Measurements from ENCODE around the gene CACNA2D4. TPM values are rescaled to one million over a fixed set of nuclear protein-coding genes. Genes with fewer than 3 reads are reported as not detected.

CACNA2D4 gene
- total RNA-seq, 2 experiments from 2014 or later: 2.1 to 2.7 TPM

DNA sequence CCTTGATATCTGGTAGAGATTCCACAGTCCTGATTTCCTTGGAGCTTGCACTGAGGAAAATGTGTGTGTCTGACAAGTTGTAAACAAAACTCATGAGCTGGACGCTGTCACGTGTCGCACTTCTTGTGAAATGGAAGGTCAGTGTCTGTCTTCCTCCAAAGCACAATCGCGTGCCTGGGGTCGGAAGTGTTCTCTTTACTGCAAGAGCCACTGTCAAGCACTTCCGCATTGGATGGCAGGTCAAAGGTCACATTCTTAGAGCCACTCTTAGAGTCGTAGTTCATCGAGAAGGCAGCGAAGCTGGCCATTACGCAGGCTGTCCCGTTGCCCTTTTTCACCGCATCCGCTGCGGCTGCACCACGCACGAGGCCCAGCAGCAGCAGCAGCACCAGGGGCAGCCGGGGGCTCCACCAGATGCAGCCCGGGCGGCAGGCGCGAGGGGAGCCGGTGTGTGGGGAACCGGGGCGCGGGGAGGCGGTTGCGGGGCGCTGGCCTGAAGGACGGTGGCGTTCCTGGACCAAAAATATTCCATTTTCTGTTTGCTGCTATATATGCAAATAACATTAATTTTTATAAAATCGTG, 53.1 kb downstream of the CACNA2D4 start:
- CTCF ChIA-PET: interaction anchor here (1.8 kb wide), 1 partner anchor 74 kb away, joined by 4 read pairs; no protein-coding TSS in a partner anchor
- Mint-ChIP-seq H3K36me3 (ENCODE audit: low read depth) (no peaks in the 10 kb centered on the region), H3K9me3 (peaks cover 3% of the 10 kb centered on the region), H3K27ac (no peak overlapping the region), H3K4me1 (ENCODE audit: low read depth) (no peaks in the 10 kb centered on the region), H3K27me3 (ENCODE audit: low read depth) (peaks cover 27% of the 10 kb centered on the region), H3K4me3 (no peak overlapping the region)
- no peak for DNase-seq
- intact Hi-C loops (cut with micrococcal nuclease): no loop called here

DNA sequence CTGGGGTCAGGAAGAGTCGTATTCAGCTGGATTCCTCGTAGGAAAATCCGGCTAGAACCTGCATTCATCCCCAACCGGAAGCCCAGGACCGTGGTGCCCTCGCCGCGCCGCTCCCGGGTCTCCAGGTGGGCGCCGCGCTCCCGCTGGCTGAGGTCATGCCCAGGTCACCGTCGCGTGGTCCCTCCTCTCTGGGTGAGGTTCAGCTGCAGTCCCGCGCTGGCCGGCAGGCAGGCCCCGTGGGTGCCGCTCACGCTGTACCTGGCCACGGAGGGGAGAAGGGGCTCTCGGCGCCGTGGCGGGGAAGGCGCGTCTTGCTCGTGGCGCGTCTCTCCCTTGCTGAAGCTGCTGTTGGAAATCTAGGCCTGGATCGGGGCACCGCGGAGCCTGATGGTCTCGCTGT, 53.6 kb downstream of the CACNA2D4 start:
- CTCF ChIA-PET: interaction anchor here (1.8 kb wide), 1 partner anchor 75 kb away, joined by 4 read pairs; no protein-coding TSS in a partner anchor
- Mint-ChIP-seq H3K27ac (no peak overlapping the region), H3K27me3 (ENCODE audit: low read depth) (peaks cover 27% of the 10 kb centered on the region), H3K9me3 (peaks cover 3% of the 10 kb centered on the region), H3K4me3 (no peak overlapping the region), H3K36me3 (ENCODE audit: low read depth) (no peaks in the 10 kb centered on the region), H3K4me1 (ENCODE audit: low read depth) (no peaks in the 10 kb centered on the region)
- intact Hi-C loops (cut with micrococcal nuclease): no loop called here
- no peak for DNase-seq

DNA sequence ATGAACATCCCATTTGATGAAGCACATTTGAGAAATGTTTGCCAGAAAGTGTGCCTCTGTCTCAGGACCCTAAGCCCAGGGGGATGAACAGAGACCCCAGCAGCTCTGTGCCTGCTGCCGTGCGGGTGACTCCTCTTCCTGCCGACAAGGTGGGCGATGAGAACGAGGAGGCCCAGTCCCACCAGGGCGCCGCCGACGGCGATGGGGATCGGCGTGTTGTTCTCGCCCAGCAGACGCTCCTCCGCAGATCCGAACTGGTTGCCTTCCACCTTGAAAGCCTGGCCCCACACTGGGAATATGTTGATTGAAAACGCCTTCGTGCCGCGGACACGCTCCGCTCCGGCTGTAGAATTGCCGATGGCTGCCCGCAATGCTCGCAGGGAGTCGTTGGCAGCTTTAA, 54.0 kb downstream of the CACNA2D4 start:
- Mint-ChIP-seq H3K9me3 (peaks cover 3% of the 10 kb centered on the region), H3K36me3 (ENCODE audit: low read depth) (no peaks in the 10 kb centered on the region), H3K27me3 (ENCODE audit: low read depth) (peaks cover 23% of the 10 kb centered on the region), H3K4me1 (ENCODE audit: low read depth) (no peaks in the 10 kb centered on the region), H3K27ac (no peak overlapping the region), H3K4me3 (no peak overlapping the region)
- DNase-seq: no peak
- CTCF ChIA-PET: interaction anchor here (1.8 kb wide), 1 partner anchor 75 kb away, joined by 4 read pairs; no protein-coding TSS in a partner anchor
- intact Hi-C loops (cut with micrococcal nuclease): no loop called here

DNA sequence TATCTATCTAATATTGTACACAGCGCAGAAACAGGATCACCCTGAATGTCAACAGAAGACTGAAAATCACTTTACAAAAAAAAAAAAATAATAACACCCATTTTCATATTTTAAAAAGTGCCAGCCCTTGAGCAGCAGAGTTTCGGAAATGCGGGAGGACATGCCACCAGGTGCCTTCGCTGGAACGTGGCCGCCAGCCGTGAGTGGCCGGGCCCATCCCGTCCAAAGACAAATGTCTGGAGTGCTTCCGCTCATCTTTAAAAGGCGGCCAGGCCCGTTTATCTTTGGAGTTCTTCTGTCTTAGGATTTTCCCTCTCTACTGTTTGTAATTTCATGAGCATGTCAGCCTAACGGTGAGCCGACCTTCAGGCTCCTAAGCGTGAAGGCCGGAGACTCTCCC, 54.6 kb downstream of the CACNA2D4 start:
- Mint-ChIP-seq H3K27me3 (ENCODE audit: low read depth) (peaks cover 21% of the 10 kb centered on the region), H3K9me3 (peaks cover 3% of the 10 kb centered on the region), H3K36me3 (ENCODE audit: low read depth) (no peaks in the 10 kb centered on the region), H3K27ac (no peak overlapping the region), H3K4me3 (no peak overlapping the region), H3K4me1 (ENCODE audit: low read depth) (no peaks in the 10 kb centered on the region)
- intact Hi-C loops (cut with micrococcal nuclease): no loop called here
- no peak for DNase-seq
- CTCF ChIA-PET: no interaction called here

- Mint-ChIP-seq H3K27ac (no peak overlapping the region), H3K4me3 (no peak overlapping the region), H3K36me3 (ENCODE audit: low read depth) (no peaks in the 10 kb centered on the region), H3K27me3 (ENCODE audit: low read depth) (peaks cover 21% of the 10 kb centered on the region), H3K9me3 (peaks cover 3% of the 10 kb centered on the region), H3K4me1 (ENCODE audit: low read depth) (no peaks in the 10 kb centered on the region)
- intact Hi-C loops (cut with micrococcal nuclease): no loop called here
- CTCF ChIA-PET: no interaction called here
- DNase-seq: no peak
Observed at GRCh38 chr12:1862973-1863372, 55.5 kb downstream of the CACNA2D4 start.

GRCh38 chr12:1859643-1860042, 58.8 kb downstream of the CACNA2D4 start:
- intact Hi-C loops (cut with micrococcal nuclease): no loop called here
- Mint-ChIP-seq H3K36me3 (ENCODE audit: low read depth) (no peaks in the 10 kb centered on the region), H3K4me3 (no peak overlapping the region), H3K27ac (no peak overlapping the region), H3K27me3 (ENCODE audit: low read depth) (peaks cover 2% of the 10 kb centered on the region), H3K9me3 (no peaks in the 10 kb centered on the region), H3K4me1 (ENCODE audit: low read depth) (no peaks in the 10 kb centered on the region)
- CTCF ChIA-PET: interaction anchor here (0.8 kb wide), 1 partner anchor 216 kb away, joined by 4 read pairs; no protein-coding TSS in a partner anchor
- DNase-seq: no peak

DNA sequence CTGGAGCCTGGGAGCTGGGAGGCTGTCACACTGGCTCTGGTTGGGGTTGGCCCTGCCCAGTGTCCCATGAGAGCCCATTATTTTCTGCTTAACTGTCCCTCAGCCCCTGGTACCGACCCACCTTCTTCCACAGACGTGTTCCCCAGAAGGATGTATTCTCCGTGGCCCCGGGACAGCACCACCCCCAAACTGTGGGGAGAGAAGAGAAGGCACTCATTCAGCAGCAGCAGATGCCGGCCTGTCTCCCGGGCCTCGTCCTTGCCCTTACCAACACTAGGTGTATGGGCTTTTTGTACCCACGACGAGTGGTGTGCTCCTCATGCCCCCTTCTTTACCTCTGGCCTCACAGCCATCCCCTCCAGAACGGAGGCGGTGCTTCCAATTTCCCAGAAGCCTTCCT, 60.0 kb downstream of the CACNA2D4 start:
- no peaks in the 10 kb centered on the region for H3K27me3 Mint-ChIP-seq (ENCODE audit: low read depth)
- DNase-seq: no peak
- CTCF ChIA-PET: no interaction called here
- intact Hi-C loops (cut with micrococcal nuclease): no loop called here
- no peaks in the 10 kb centered on the region for H3K9me3 Mint-ChIP-seq
- no peak overlapping the region for H3K4me3 Mint-ChIP-seq
- H3K27ac Mint-ChIP-seq: no peak overlapping the region
- H3K4me1 Mint-ChIP-seq (ENCODE audit: low read depth): no peaks in the 10 kb centered on the region
- H3K36me3 Mint-ChIP-seq (ENCODE audit: low read depth): no peaks in the 10 kb centered on the region

GRCh38 chr12:1857821-1858220, 60.6 kb downstream of the CACNA2D4 start:
- H3K36me3 Mint-ChIP-seq (ENCODE audit: low read depth): no peaks in the 10 kb centered on the region
- H3K27me3 Mint-ChIP-seq (ENCODE audit: low read depth): no peaks in the 10 kb centered on the region
- no peak overlapping the region for H3K27ac Mint-ChIP-seq
- no peak overlapping the region for H3K4me3 Mint-ChIP-seq
- H3K4me1 Mint-ChIP-seq (ENCODE audit: low read depth): no peaks in the 10 kb centered on the region
- no peaks in the 10 kb centered on the region for H3K9me3 Mint-ChIP-seq
- DNase-seq: no peak
- intact Hi-C loops (cut with micrococcal nuclease): no loop called here
- CTCF ChIA-PET: no interaction called here

GRCh38 chr12:1857086-1857485, 61.4 kb downstream of the CACNA2D4 start:
- no peaks in the 10 kb centered on the region for H3K27me3 Mint-ChIP-seq (ENCODE audit: low read depth)
- no peaks in the 10 kb centered on the region for H3K9me3 Mint-ChIP-seq
- H3K27ac Mint-ChIP-seq: no peak overlapping the region
- CTCF ChIA-PET: no interaction called here
- intact Hi-C loops (cut with micrococcal nuclease): no loop called here
- no peak for DNase-seq
- no peak overlapping the region for H3K4me3 Mint-ChIP-seq
- no peaks in the 10 kb centered on the region for H3K36me3 Mint-ChIP-seq (ENCODE audit: low read depth)
- H3K4me1 Mint-ChIP-seq (ENCODE audit: low read depth): no peaks in the 10 kb centered on the region

- no peaks in the 10 kb centered on the region for H3K9me3 Mint-ChIP-seq
- CTCF ChIA-PET: interaction anchor here (0.6 kb wide), 1 partner anchor 1445 kb away, joined by 3 read pairs; no protein-coding TSS in a partner anchor
- no peak for DNase-seq
- H3K27ac Mint-ChIP-seq: no peak overlapping the region
- no peaks in the 10 kb centered on the region for H3K4me1 Mint-ChIP-seq (ENCODE audit: low read depth)
- no peak overlapping the region for H3K4me3 Mint-ChIP-seq
- no peaks in the 10 kb centered on the region for H3K27me3 Mint-ChIP-seq (ENCODE audit: low read depth)
- intact Hi-C loops (cut with micrococcal nuclease): no loop called here
- H3K36me3 Mint-ChIP-seq (ENCODE audit: low read depth): no peaks in the 10 kb centered on the region
Observed at GRCh38 chr12:1855241-1855640, 63.2 kb downstream of the CACNA2D4 start.

- Mint-ChIP-seq H3K27me3 (ENCODE audit: low read depth) (no peaks in the 10 kb centered on the region), H3K27ac (no peak overlapping the region), H3K4me1 (ENCODE audit: low read depth) (no peaks in the 10 kb centered on the region), H3K9me3 (no peaks in the 10 kb centered on the region), H3K4me3 (no peak overlapping the region), H3K36me3 (ENCODE audit: low read depth) (no peaks in the 10 kb centered on the region)
- DNase-seq: no peak
- intact Hi-C loops (cut with micrococcal nuclease): no loop called here
- CTCF ChIA-PET: no interaction called here
Observed at GRCh38 chr12:1853716-1854115, 64.7 kb downstream of the CACNA2D4 start.

DNA sequence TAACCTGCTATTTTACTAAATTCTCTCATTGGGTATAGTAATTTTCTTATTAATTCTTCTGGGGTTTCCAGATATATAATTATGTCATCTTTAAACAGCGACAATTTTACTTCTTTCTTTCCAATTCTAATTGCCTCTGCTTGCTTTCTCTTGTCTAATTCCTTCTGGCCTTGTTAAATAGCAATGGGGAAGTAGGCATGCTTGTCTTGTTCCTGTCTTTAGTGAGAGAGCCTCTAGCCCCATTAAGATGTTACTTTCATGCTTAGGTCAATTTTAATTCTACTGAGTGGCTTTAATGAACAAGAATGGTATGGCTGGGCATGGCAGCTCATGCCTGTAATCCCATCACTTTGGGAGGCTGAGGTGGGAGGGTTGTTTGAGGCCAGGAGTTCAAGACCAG, 66.4 kb downstream of the CACNA2D4 start:
- CTCF ChIA-PET: no interaction called here
- Mint-ChIP-seq H3K4me1 (ENCODE audit: low read depth) (no peaks in the 10 kb centered on the region), H3K36me3 (ENCODE audit: low read depth) (no peaks in the 10 kb centered on the region), H3K27ac (no peak overlapping the region), H3K4me3 (no peak overlapping the region), H3K9me3 (no peaks in the 10 kb centered on the region), H3K27me3 (ENCODE audit: low read depth) (no peaks in the 10 kb centered on the region)
- DNase-seq: no peak
- intact Hi-C loops (cut with micrococcal nuclease): no loop called here

- Mint-ChIP-seq H3K36me3 (ENCODE audit: low read depth) (no peaks in the 10 kb centered on the region), H3K9me3 (no peaks in the 10 kb centered on the region), H3K27ac (no peak overlapping the region), H3K4me3 (no peak overlapping the region), H3K27me3 (ENCODE audit: low read depth) (no peaks in the 10 kb centered on the region), H3K4me1 (ENCODE audit: low read depth) (no peaks in the 10 kb centered on the region)
- CTCF ChIA-PET: no interaction called here
- intact Hi-C loops (cut with micrococcal nuclease): no loop called here
- DNase-seq: no peak
Observed at GRCh38 chr12:1851151-1851701, 67.2 kb downstream of the CACNA2D4 start.
